Left ventricle myocardium inferior (tissue), 1 donor: ENCODE data around the gene NMRK2. TPM values are rescaled to one million over a fixed set of nuclear protein-coding genes. Genes with fewer than 3 reads are reported as not detected.
"Not testable (repeated sequence)": the region's sequence is repeated elsewhere in the genome, so short reads cannot be mapped to it uniquely, and the experiment has no call there.

ENCODE experiments used
- DNase-seq: peaks from one replicate; pipeline ENCODE4 v3.0.0-alpha.2; 2020
- H3K27ac ChIP-seq: fragments of 200-600 bp; replicated peaks from 2 replicates; pipeline ENCODE4 v1.8.0; 2021
- H3K27me3 ChIP-seq: fragments of 200-600 bp; 2 replicates; pipeline ENCODE4 v1.8.0; 2021; ENCODE audit warnings: low read depth
- H3K36me3 ChIP-seq: fragments of 200-600 bp; 2 replicates; pipeline ENCODE4 v1.8.0; 2021
- H3K4me1 ChIP-seq: fragments of 200-600 bp; 2 replicates; pipeline ENCODE4 v1.8.0; 2021
- H3K4me3 ChIP-seq: fragments of 200-600 bp; 2 replicates; pipeline ENCODE4 v1.8.0; 2021; ENCODE audit warnings: mild to moderate bottlenecking, moderate library complexity
- H3K9me3 ChIP-seq: fragments of 200-600 bp; replicated peaks from 2 replicates; pipeline ENCODE4 v1.8.0; 2021
- intact Hi-C: fragments of 100-400 bp; cut with micrococcal nuclease; formaldehyde crosslinking; loops from one replicate; pipeline ENCODE4 v1.11.0; 2022
- long read RNA-seq: library from polyadenylated mRNA; unstranded; transcript quantifications from one replicate; pipeline ENCODE4 v2.0.0, GENCODE V29; 2021
- total RNA-seq: library from RNA; stranded (reverse); fragmentation: NEBNext Ultra II Directional; extraction: Animal tissue kit (Norgen Biotek cat#: 25700); gene quantifications from one replicate; pipeline ENCODE4 v1.2.1, GENCODE V29; 2021
- TF ChIP-seq, protein P1 (sequence below): fragments of 200-600 bp; IDR thresholded peaks from 2 replicates; pipeline ENCODE4 v1.8.0; 2021; ENCODE audit warnings: antibody characterized with exemption, mild to moderate bottlenecking, borderline replicate concordance
- donor health status: DM: no; HTN: yes; CAD: no; lungs with severe emphysema.

Gene NMRK2, protein sequence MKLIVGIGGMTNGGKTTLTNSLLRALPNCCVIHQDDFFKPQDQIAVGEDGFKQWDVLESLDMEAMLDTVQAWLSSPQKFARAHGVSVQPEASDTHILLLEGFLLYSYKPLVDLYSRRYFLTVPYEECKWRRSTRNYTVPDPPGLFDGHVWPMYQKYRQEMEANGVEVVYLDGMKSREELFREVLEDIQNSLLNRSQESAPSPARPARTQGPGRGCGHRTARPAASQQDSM
- total RNA-seq = 458 TPM
- long read RNA-seq, transcript NMRK2-202 (7 exons, 869 nt) = major isoform, 7 of 479 reads
- long read RNA-seq, partial matches to known transcripts = 404 of 479 reads
- long read RNA-seq, other reads (novel, unspliced or antisense) = 68 of 479 reads

DNA sequence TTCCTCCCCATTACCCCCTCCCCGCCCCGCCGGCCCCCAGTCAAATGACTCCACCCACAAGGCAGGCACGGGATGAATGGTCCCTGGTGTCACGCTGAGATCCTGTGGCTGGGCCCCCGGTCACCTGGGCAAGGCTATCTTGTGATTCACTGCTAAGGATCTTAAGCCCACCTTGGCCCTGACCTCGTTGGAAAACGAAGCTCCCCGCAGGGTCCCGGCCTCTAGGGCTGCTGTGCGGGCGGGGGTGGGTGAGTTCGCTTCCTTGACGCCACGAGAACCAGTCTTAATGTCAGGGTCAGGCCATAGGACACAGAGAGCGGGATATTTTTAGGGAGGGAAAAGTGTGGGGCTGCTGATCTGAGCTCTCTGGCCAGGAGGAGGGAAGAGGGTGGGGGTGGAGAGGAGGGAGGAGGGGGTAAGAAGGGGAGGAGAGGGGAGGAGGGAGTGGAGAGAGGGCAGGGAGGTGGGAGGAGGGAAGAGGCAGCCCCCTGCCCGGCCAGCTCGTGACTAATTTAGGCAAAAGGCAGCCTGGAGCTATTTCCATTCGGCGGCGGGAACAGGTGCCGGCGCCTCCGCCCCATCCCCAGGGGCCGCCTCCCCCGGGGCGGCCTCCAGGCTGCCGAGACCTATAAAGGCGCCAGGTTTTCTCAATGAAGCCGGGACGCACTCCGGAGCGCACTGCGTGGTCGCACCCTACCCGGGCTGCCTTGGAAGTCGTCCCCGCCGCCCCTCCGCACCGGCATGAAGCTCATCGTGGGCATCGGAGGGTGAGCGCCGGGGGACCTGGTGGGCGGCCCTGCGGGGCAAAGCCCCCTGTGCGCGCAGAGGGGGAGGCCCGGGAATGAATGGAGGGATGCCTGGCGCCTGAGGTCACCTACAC is at the start of gene NMRK2:
Gene NMRK2, plus strand, starts transcription at position 139 of the 880 bp plus-strand sequence. Its CDS starts 603 bp downstream, at position 742.
- Histone ChIP-seq H3K9me3 (no peaks in the 10 kb centered on the region), H3K4me3 (peak within 1 kb of the TSS; percentile 67), H3K27me3 (peaks cover 39% of the 10 kb centered on the region), H3K36me3 (no peaks in the 10 kb centered on the region), H3K27ac (peak within 1 kb of the TSS; percentile 90), H3K4me1 (peaks cover 21% of the 10 kb centered on the region)
- intact Hi-C loops = no loop called here
- TF ChIP-seq, protein P1, sequence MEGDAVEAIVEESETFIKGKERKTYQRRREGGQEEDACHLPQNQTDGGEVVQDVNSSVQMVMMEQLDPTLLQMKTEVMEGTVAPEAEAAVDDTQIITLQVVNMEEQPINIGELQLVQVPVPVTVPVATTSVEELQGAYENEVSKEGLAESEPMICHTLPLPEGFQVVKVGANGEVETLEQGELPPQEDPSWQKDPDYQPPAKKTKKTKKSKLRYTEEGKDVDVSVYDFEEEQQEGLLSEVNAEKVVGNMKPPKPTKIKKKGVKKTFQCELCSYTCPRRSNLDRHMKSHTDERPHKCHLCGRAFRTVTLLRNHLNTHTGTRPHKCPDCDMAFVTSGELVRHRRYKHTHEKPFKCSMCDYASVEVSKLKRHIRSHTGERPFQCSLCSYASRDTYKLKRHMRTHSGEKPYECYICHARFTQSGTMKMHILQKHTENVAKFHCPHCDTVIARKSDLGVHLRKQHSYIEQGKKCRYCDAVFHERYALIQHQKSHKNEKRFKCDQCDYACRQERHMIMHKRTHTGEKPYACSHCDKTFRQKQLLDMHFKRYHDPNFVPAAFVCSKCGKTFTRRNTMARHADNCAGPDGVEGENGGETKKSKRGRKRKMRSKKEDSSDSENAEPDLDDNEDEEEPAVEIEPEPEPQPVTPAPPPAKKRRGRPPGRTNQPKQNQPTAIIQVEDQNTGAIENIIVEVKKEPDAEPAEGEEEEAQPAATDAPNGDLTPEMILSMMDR = no peak
- DNase-seq = peak; percentile 66

DNA sequence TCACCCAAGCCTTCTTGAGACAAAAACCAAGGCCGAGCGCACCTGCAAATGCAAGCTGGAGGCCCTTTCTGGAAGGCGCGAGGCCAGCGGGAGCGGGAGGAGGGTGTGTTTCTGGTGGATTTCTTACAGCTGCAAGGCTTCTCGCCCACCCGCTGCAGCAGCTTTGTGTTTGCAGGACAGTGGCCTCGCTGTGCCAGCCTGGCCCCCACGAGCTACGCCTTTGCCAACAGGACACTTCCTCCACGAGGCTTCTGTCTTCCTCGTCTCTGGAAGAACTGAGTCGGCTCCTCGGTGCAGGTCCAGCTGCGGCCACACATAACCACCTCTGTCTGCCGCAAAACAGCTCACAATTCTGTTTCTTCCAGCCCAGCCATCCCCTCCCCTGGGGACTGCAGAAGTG is 42.3 kb upstream of the NMRK2 start:
- Histone ChIP-seq H3K4me3 (no peak overlapping the region), H3K4me1 (no peaks in the 10 kb centered on the region), H3K36me3 (no peaks in the 10 kb centered on the region), H3K27ac (no peak overlapping the region), H3K27me3 (no peaks in the 10 kb centered on the region), H3K9me3 (no peaks in the 10 kb centered on the region)
- no peak for DNase-seq
- TF ChIP-seq, protein P1 = no peak
- intact Hi-C loops = no loop called here

DNA sequence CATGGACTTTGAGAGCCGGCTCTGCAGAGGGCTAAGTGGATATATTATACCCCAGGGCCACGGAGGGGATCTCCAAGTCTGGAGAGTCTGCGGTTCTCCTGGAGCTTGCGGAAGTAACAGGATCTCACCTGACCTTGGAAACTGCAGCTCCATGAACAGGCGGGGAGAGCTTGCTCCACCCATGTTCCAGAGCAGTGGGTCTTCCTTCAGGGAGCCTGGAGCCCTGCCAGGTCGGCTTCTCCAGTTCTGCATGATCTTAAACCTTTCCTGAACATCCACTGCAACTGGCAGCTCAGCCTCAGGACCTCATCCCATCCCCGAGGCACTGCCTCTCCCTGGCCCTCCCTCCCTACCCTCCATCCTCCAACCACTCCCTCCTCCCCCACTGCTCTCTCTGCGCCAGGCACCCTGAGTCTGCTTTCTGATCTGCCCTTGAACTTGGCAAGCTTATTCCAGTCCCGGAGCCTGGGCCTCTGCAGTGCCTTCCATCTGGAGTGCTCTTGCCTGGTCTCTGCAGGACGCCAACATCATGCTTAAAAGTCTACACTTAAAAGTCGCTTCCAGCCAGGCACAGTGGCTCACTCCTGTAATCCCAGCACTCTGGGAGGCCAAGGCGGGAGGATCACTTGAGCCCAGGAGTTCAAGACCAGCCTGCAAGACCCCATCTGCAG is 39.2 kb upstream of the NMRK2 start:
- H3K9me3 ChIP-seq = peaks cover 7% of the 10 kb centered on the region
- no peaks in the 10 kb centered on the region for H3K4me1 ChIP-seq
- H3K4me3 ChIP-seq = no peak overlapping the region
- TF ChIP-seq, protein P1 = no peak
- H3K36me3 ChIP-seq = no peaks in the 10 kb centered on the region
- no peak overlapping the region for H3K27ac ChIP-seq
- intact Hi-C loops = no loop called here
- peaks cover 1% of the 10 kb centered on the region for H3K27me3 ChIP-seq
- no peak for DNase-seq

DNA sequence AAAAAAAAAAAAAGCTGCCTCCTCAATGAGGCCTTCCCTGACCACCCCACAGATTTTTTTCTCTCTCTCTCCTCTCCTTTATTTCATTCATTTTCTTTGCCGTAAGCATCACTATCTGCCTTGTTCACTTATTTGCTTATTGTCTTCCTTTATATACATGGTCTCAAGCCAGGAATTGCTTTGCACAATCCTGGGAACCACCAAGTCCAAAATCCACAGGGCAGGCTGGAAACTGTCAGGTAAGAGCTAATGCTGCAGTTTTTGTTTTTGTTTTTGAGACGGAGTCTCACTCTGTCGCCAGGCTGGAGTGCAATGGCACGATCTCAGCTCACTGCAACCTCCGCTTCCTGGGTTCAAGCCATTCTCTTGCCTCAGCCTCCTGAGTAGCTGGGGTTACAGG is 37.9 kb upstream of the NMRK2 start:
- intact Hi-C loops, DNase-seq, H3K27ac ChIP-seq, H3K27me3 ChIP-seq, H3K4me3 ChIP-seq, H3K4me1 ChIP-seq, H3K36me3 ChIP-seq: not testable (repeated sequence)
- H3K9me3 ChIP-seq = peaks cover 11% of the 10 kb centered on the region

DNA sequence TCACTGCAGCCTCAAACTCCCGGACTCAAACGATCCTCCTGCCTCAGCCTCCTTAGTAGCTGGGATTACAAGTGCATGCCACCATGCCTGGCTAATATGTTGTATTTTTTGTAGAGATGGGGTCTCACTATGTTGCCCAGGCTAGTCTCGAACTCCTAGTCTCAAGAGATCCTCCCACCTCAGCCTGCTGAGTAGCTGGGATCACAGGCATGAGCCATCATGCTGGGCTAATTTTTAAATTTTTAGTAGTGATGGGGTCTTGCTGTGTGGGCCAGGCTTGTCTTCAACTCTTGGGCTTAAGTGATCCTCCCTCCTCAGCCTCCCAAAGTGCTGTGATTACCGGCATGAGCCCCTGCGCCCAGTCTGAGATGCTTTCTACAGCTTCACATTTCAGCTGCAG is 37.1 kb upstream of the NMRK2 start:
- H3K9me3 ChIP-seq = peaks cover 11% of the 10 kb centered on the region

More for the DNA sequence above, 37.1 kb upstream of the NMRK2 start:
- H3K4me3 ChIP-seq = no peak overlapping the region
- H3K36me3 ChIP-seq = no peaks in the 10 kb centered on the region
- no peak overlapping the region for H3K27ac ChIP-seq
- intact Hi-C loops = no loop called here
- peaks cover 4% of the 10 kb centered on the region for H3K27me3 ChIP-seq
- TF ChIP-seq, protein P1 = no peak
- no peaks in the 10 kb centered on the region for H3K4me1 ChIP-seq
- no peak for DNase-seq
